OCI-LY7 (cell line): ENCODE results near the gene AZI2.
A peak's percentile ranks its signal among the peaks of the same experiment; 100 is the strongest.

Experiments used
- EZH2phosphoT487 ChIP-seq: fragments of 200-600 bp; sonication (generic); IDR thresholded peaks from 2 replicates; pipeline ENCODE4 v1.6.1; 2018; ENCODE audit warnings: low read depth, borderline replicate concordance, mild to moderate bottlenecking, mixed run types, antibody characterized with exemption, low read length, moderate library complexity, mixed read lengths
- TF ChIP-seq, protein P1 (sequence below): fragments of 200-600 bp; sonication (generic); conservative IDR thresholded peaks from 2 replicates; pipeline ENCODE4 v1.5.1; 2014; ENCODE audit warnings: mild to moderate bottlenecking, antibody characterized with exemption, low read length, moderate library complexity, mixed read lengths

- TF ChIP-seq, protein P1, sequence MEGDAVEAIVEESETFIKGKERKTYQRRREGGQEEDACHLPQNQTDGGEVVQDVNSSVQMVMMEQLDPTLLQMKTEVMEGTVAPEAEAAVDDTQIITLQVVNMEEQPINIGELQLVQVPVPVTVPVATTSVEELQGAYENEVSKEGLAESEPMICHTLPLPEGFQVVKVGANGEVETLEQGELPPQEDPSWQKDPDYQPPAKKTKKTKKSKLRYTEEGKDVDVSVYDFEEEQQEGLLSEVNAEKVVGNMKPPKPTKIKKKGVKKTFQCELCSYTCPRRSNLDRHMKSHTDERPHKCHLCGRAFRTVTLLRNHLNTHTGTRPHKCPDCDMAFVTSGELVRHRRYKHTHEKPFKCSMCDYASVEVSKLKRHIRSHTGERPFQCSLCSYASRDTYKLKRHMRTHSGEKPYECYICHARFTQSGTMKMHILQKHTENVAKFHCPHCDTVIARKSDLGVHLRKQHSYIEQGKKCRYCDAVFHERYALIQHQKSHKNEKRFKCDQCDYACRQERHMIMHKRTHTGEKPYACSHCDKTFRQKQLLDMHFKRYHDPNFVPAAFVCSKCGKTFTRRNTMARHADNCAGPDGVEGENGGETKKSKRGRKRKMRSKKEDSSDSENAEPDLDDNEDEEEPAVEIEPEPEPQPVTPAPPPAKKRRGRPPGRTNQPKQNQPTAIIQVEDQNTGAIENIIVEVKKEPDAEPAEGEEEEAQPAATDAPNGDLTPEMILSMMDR, result peak; percentile 58
- TF ChIP-seq EZH2phosphoT487, result no peak
Measured at GRCh38 chr3:28334552-28334951, 14.1 kb downstream of the AZI2 start.
